ENCODE results near the gene IL31RA. TPM values are rescaled to one million over a fixed set of nuclear protein-coding genes. Genes with fewer than 3 reads are reported as not detected.

Gene IL31RA
- total RNA-seq, 1 donor from 2014 or later: not detected

DNA sequence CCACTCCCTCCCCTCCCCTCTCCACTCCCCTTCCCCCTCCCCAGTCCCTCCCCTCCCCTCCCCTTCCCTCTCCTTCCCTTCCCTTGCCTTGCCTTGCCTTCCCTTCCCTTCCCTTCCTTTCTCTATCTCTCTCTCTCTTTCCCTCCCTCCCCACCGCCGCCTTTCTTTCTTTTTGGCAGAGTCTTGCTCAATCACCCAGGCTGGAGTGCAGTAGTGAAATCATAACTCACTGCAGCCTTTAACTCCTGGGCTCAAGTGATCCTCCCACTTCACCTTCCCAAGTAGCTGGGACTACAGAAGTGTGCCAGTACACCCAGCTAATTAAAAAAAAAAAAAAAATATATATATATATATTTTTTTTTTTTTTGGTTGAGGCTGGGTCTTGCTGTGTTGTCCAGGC, 45.5 kb downstream of the IL31RA start:
- ATAC-seq (no peak), DNase-seq (ENCODE audit: missing footprints) (no peak)
- intact Hi-C loops (cut with DNase I): no loop called here

DNA sequence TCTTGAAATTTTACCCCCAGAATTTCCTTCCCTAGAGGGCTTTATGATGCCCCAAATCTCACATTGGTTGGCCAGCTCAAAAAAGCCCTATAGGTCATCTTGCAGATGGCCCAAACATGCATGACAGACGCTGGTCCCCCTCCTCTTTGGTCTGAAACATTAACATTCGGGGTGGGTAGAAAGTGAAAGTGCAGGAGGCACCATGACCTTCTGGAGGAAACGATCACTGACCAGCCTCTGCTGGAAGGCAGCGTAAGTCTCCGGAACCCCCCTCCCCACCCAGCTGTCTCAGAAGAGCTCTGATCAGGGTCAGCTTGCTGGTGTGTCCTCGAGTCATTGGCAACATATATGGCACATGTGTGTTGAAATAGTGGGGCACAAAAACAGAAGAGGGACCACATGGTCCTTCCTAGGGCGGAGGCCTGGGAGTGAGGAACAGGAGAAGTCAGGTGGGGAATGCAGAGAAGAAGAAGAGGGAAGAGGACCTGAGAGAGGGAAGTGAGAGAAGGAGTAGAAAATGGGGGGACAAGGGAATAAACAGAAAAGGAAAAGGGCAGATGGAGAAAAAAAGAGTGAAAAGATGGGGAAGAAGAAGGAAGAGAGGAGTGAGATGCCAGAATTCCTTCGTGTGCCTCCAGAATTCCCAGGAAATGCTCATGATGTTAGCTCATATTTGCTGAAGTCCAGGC, 46.2 kb downstream of the IL31RA start:
- intact Hi-C loops (cut with DNase I): no loop called here
- ATAC-seq (no peak), DNase-seq (ENCODE audit: missing footprints) (no peak)

DNA sequence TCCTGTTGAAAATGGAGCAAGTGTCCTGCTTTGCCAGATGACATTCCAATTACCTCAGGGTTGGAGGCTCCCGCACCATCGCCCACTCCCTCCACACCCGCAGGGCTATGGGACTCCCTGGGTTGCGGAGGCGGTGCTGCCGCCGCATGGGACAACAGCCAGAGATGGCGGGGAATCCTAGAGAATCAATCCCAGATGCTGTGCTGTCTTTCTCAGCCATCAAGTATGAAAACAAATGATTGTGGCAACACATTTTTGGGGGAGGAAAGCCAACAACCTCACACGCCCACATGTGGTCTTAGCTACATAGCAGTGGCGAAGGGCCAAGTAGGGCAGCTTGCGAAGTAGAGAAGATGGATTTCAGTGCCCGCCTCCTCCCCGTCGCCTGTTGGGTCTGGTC, 46.7 kb downstream of the IL31RA start:
- intact Hi-C loops (cut with DNase I): no loop called here
- peak; percentile 54 for ATAC-seq
- no peak for DNase-seq (ENCODE audit: missing footprints)

DNA sequence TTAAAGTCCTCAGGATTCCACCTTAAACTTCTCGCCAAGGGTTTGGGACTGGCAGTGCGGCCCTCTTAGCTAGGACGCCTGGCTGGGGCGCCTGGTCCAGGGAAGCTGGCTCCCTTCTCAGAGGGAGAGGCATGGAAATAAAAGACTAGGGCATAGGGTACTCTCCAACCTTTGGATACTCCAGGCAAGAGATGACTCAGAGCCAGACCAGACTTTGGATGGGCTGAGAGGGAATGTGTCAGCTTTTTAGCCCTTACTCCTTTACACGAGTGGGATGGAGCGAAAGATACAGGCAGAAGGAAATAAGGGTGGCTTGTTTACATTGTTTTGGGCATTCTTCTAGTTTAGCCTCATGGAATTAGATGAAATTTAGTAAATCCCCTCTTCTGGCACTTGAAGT, 48.2 kb downstream of the IL31RA start:
- intact Hi-C loops (cut with DNase I): no loop called here
- ATAC-seq (no peak), DNase-seq (ENCODE audit: missing footprints) (no peak)

DNA sequence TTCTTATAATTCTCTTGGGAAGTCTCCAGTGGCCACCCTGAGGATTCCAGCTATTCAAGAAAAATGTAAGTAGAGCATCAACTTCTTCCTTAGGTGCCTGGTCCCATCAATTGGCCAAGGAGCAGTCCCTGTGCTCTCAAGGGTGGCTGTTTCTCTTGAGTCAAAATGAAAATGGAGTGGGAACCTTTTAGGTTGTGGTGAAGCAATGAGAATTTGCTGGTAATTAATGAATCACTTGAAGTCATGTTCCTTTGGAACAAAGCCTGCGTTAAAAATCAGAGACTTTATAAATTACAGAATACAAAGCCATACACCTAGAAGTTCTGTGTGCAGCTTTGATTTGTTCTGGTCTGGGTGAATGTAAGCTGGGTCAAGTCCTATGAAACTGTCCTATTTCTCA, 48.9 kb downstream of the IL31RA start:
- DNase-seq (ENCODE audit: missing footprints) (no peak), ATAC-seq (no peak)
- intact Hi-C loops (cut with DNase I): no loop called here

DNA sequence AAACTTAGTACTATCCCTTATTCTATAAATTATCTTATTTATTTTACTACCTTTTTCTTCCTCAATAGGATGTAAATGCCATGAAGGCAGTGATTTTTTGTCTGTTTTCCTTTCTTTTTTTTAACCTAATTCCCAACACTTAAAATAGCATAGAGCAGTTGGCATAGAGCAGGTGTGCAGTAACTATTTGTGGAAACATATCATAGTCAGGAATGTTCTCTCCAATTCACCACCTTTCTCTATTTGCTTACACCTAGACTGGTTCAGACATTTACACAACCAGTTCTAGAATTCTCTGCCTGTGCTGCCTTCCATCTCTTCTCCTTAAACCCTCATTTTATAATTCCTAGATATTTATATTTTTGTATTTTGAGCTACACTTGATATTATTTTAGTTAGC, 49.6 kb downstream of the IL31RA start:
- DNase-seq (ENCODE audit: missing footprints) (no peak), ATAC-seq (no peak)
- intact Hi-C loops (cut with DNase I): no loop called here

DNA sequence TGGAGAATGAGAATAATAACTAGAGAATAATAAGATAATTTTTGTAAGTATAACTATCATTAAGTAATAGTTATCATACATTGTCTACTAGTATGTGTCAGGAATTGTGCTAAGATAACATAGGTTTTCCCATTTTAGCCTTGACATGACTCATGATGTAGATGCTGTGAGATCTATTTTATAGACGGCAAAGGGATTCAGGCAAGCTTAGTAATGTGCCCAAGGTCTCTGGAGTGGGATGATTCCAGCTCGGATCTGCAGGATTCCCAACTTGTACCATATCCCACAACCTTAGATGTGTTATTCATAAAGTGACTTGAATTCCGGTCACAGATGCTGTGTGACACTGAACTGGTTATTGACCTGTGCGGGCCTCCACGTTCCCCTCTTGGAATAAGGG, 51.5 kb downstream of the IL31RA start:
- DNase-seq (ENCODE audit: missing footprints) (no peak), ATAC-seq (no peak)
- intact Hi-C loops (cut with DNase I): no loop called here

DNA sequence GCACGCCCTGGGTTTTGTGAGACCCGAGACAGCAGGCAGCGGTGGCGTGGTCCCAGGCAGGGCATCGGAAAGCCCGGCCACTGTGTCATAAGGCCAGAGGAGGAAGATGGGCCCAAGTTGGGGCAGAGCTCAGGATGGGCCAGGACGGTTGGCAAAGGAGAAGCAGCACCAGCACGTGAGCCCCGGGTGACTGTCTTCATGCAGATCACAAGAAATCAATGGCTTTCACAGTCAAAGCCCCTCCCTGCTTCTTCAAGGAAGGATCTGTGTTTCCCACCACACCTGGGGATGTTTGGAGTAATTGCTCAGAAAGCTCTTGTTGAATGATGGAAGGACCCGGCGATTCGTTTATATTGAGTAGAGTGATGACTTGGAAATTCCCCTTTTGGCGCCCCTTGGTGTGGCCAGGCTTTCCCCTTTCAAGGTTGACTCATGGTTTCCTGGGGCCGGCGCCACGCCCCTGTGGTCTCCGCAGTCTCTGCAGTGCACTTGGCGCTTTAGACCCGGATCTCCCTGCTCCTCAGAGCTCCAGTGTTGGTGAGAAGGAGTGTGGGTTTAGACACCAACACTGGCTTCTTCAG, 52.1 kb downstream of the IL31RA start:
- DNase-seq (ENCODE audit: missing footprints) (no peak), ATAC-seq (no peak)
- intact Hi-C loops (cut with DNase I): no loop called here

DNA sequence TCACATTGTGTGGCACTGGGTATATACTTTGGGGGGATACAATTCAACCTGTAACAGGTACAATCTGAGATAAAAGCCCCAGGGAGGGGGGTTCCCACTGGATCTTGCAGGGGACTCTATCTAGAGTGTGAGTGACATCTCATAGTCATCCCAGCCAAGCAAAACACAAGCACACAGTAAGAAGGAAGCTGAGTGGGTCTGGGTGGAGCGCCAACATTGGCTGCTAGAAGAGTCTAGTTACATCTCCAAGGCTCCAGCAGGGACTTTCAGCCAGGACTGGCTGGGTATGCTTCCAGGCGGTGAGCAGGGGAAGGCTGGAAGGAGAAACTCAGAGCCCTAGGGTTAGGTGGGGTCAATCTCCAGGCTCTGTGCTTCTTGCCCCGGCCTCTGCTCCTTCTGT, 53.0 kb downstream of the IL31RA start:
- ATAC-seq (peak; percentile 76), DNase-seq (ENCODE audit: missing footprints) (no peak)
- intact Hi-C loops (cut with DNase I): no loop called here

DNA sequence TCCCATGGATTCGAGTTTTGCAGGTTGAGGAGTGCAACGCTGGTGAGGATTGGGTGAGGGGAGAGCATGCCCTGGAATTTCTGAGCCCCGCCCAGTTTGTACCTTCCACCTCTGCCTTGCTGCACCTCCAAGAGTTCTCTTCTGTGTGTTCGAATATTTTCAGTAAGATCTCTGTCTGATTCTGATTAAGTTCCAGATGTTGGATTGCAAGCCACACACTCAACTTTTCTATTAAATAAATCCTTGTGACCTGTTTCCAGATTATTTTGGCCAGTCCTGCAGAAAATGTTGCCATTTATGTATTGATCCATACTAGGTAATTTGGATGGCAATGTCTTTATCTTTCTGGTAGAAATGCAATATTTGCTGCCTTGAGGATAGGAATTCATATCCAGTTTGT, 54.1 kb downstream of the IL31RA start:
- DNase-seq (ENCODE audit: missing footprints) (no peak), ATAC-seq (no peak)
- intact Hi-C loops (cut with DNase I): no loop called here

DNA sequence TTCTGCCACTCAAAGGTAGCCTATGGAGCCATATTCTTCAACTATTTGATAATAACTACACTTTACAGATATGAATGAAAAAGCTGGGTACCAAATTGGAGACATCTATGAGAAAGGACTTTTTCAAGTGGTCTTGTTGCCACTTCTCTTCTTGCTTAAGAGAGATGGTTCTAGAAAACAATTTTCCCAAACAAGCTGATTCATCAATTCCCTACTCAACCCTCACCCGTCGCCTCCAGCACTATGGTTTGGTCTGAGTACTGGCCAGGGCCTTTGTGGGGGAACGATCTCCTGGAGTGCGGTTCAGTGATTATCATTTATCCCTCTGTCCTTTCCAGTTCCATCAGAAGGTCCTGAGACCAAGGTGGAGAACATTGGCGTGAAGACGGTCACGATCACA, 56.8 kb downstream of the IL31RA start:
- ATAC-seq: no peak
- DNase-seq (ENCODE audit: missing footprints): no peak
- intact Hi-C loops (cut with DNase I): no loop called here

DNA sequence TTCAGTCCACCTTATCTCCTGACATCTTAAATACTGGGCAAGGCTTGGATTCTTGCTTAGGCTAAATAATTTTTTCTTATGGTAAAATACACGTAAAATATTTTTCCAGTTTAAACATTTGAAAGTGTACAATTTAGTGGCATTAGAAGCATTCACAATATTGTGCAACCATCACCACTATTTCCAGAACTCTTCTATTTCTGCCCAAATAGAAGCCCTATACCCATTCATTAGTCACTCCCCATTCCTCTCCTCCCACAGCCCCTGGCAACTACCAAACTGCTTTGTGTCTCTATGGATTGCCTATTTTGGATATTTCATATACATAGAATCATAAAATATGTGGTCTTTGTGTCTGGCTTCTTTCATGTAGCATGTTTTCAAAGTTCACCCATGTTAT, 57.6 kb downstream of the IL31RA start:
- ATAC-seq (no peak), DNase-seq (ENCODE audit: missing footprints) (no peak)
- intact Hi-C loops (cut with DNase I): no loop called here

DNA sequence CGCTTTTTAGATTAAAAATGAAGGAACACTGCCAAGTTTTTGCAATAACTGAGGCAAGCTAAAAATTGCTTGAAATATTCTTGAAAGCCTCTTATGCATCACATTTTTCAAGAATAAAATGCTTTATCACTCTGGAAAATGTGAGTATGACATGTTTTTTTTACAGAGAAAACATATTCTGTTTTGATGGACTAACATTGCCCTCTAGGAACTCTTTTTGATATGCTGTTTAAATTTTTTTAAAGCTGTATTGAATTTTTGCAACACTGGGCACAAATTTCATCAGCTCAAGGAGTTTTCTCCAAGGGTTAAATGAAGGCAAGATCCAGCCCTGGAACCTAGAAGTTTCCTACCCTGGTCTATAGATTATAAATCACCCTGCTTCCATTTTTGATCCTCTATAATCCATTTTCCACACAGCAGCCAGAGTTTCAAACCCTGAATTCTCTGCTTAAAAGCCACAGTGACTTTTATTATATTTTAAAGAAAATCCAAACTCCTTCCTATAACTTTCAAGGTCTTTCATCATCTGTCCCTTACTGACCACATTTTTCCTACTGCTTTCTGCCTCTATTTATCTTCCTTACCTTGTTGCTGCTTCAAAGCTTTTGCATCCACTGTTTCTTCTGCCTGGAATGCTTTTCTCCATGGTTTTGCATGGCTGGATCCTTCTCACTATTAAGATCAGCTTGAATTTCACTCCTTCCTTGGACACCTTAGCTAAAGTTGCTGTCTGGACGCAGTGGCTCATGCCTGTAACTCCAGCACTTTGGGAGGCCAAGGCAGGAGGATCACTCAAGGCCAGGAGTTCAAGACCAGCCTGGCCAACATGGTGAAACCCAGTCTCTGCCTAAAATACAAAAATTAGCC, 60.9 kb downstream of the IL31RA start:
- DNase-seq (ENCODE audit: missing footprints) (no peak), ATAC-seq (no peak)
- intact Hi-C loops (cut with DNase I): no loop called here

DNA sequence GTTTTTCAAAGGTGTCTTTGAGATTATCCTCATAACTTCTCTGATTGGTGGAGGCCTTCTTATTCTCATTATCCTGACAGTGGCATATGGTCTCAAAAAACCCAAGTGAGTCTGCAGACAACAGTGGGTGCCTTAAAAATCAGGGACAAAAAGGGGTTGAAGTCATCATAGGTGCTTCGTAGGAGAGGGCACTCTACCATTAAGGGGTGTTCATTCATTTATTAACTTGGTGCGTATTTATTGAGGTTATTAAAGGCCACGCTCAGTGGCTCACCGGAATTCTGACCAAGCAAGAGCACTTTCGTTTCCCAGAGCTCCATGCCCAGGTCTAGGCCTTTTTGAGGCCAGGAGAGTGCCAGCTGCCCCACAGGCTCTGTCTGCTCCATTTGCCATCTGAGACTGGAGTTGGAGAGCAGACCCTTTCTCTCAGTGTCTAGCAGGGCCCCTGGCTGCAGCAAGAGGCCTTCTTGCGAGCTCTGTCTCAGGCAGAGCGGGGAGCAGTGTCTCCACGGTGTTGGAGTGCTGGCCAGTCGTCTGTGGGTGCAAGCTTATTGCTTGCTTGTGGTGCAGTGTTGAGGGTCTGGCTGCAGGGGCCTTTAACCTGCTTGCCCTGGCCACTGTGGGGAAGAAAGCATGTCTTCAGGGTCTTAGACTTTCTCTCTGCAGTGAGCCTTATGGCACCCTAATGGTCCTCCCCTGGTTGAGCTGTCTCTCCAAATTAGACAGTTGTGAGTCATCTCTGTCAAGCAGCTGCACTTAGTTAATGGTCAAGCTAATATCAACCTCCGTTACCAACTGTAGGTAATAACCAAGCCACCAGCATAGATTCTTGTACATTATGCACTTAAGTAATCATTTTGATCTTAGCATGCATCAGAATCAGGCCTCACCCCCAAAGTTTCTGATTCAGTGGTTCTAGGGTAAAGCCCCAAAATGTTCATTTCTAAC, 62.6 kb downstream of the IL31RA start:
- no peak for DNase-seq (ENCODE audit: missing footprints)
- intact Hi-C loops (cut with DNase I): no loop called here

DNA sequence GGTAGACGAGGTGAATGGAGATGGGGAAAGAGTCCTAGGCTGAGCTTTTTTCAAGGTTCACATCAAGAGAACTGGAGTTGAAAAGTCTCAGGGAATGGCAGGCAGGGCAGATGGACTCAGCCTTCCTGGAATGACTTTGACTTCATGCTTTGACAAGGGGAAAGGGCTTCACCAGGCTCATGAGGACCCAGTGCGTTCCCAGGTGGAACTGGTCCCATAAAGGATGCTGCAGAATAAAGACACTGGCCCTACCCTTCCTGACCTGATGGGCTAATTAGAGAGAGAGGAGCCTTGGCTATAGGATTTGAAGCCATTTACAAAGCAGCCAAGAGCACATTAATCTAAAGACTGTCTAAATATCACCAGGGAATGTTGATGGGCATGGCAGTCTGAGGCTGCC, 63.8 kb downstream of the IL31RA start:
- intact Hi-C loops (cut with DNase I): no loop called here
- no peak for DNase-seq (ENCODE audit: missing footprints)
- no peak for ATAC-seq

More for the DNA sequence above, 62.6 kb downstream of the IL31RA start:
- ATAC-seq: no peak

DNA sequence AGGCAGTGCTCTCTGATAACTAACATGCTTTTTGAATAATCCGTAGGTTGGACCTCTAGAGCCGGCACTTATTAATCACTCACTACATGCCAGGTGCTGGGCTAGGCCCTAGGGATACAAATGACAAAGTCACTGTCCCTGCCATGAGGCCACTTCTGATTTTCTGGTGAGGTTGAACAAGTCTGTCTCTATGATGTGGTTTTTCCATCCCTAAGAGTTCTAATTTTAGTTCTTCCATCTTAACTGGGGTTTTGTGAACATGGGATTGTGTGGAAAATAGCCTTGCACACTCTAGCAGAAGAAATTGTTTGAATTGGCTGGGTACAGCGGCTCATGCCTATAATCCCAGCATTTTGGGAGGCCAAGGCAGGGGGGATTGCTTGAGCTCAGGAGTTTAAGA, 64.6 kb downstream of the IL31RA start:
- DNase-seq (ENCODE audit: missing footprints) (no peak), ATAC-seq (no peak)
- intact Hi-C loops (cut with DNase I): no loop called here

DNA sequence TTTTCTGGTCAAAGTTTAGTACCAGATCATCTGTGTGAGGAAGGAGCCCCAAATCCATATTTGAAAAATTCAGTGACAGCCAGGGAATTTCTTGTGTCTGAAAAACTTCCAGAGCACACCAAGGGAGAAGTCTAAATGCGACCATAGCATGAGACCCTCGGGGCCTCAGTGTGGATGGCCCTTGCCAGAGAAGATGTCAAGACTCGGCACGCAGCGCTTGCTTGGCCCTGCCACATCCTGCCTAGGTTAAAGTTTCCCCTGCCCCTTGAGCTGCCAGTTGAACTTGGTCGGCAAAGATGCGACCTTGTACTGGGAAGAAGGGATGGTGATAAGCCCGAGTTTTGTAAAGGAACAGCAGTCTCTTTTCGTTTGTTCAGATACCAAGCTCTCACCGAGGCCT, 65.8 kb downstream of the IL31RA start:
- intact Hi-C loops (cut with DNase I): no loop called here
- no peak for ATAC-seq

DNA sequence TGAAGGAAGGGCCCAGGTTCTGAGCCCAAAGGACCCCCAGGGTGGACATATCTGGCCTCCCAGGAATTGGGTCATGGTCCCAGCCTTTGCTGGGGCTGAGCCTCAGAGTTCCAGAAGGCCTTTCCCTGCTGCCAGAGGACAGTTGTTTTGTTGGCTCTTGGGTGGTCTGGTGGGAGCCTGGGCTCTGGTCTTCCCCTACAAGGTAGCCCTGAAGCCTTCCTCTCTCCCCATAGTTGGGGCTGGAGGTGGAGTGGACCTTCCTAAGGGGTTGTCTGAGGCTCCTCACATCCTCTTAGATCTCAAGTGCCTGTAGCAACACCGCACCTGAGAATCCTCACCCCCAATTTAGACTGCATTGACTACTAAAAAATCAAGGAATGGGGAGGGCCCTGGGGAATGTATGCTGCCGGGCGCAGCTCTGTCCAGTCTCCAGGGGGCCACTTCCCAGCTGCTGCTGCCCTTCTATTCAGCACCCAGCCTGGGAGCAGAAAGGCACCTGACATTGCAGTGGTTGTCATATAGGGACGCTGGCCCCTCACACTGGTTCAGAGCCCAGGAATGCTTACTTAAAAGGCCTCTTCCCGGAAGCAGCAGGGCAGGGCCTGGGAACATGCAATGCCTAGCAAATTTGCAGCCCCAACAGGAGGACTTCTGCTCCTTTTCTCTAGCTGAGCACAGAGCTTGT, 66.4 kb downstream of the IL31RA start:
- intact Hi-C loops (cut with DNase I): no loop called here
- ATAC-seq (peak; percentile 15), DNase-seq (ENCODE audit: missing footprints) (no peak)

More for the DNA sequence above, 65.8 kb downstream of the IL31RA start:
- no peak for DNase-seq (ENCODE audit: missing footprints)
